Natural killer cell (primary cell): ENCODE measurements around the gene SFTPB. TPM values are rescaled to one million over a fixed set of nuclear protein-coding genes. Genes with fewer than 3 reads are reported as not detected.

Experiments
- ATAC-seq, 3 donors: fragments of 150-1000 bp in 2 of 3; fragments of 200-7000 bp in 1 of 3; cut with Tn5 transposase; 1 replicate in 1 of 3; 2 replicates in 2 of 3; pipeline ENCODE4 v1.10.0; 2021; ENCODE audit warnings: mild to moderate bottlenecking in 2 of 3, moderate library complexity in 2 of 3
- DNase-seq, 2 donors: peaks; one replicate each; pipeline versions ENCODE4 v3.0.0 to v3.0.0-alpha.2; 2013 to 2021; ENCODE audit warnings: mixed read lengths in 1 of 2
- H3K27ac ChIP-seq: one replicate; pipeline ENCODE4 v1.5.1; 2013; ENCODE audit warnings: mild to moderate bottlenecking, low read length
- H3K27me3 ChIP-seq: one replicate; pipeline ENCODE4 v1.6.1; 2013; ENCODE audit warnings: low read length; ENCODE audit not compliant: control insufficient read depth, insufficient read depth
- H3K36me3 ChIP-seq: one replicate; pipeline ENCODE4 v1.6.1; 2013; ENCODE audit warnings: low read length; ENCODE audit not compliant: control insufficient read depth, insufficient read depth
- H3K4me1 ChIP-seq: one replicate; pipeline ENCODE4 v1.6.1; 2013; ENCODE audit warnings: low read length; ENCODE audit not compliant: control insufficient read depth, insufficient read depth
- H3K4me3 ChIP-seq: one replicate; pipeline ENCODE4 v1.5.1; 2013; ENCODE audit warnings: low read length
- H3K9me3 ChIP-seq: one replicate; pipeline ENCODE4 v1.6.1; 2013; ENCODE audit warnings: low read length; ENCODE audit not compliant: control insufficient read depth, insufficient read depth
- H3K27ac Mint-ChIP-seq, 2 donors: one replicate each; pipeline ENCODE4 v1.8.0; 2022; ENCODE audit warnings: mild to moderate bottlenecking in 2 of 2, mixed read lengths in 2 of 2, moderate library complexity in 1 of 2
- H3K27me3 Mint-ChIP-seq, 2 donors: one replicate each; pipeline ENCODE4 v1.8.0; 2022; ENCODE audit warnings: low read depth in 2 of 2, mixed read lengths in 2 of 2
- H3K36me3 Mint-ChIP-seq: one replicate; pipeline ENCODE4 v1.8.0; 2022; ENCODE audit warnings: mixed read lengths
- H3K4me1 Mint-ChIP-seq, 2 donors: one replicate each; pipeline ENCODE4 v1.8.0; 2022; ENCODE audit warnings: mixed read lengths in 2 of 2
- H3K4me3 Mint-ChIP-seq: one replicate; pipeline ENCODE4 v1.8.0; 2022; ENCODE audit warnings: mild to moderate bottlenecking, moderate library complexity, mixed read lengths
- H3K9me3 Mint-ChIP-seq, 2 donors: one replicate each; pipeline ENCODE4 v1.8.0; 2022; ENCODE audit warnings: mixed read lengths in 2 of 2
- WGBS: methylation state at CpG from one replicate; pipeline ENCODE4 v1.1.7; 2013; ENCODE audit warnings: missing lambda C conversion rate; ENCODE audit not compliant: insufficient coverage; 5-methylcytosine and 5-hydroxymethylcytosine counted together
- intact Hi-C: fragments of 100-400 bp; cut with micrococcal nuclease; formaldehyde crosslinking; loops from one replicate; pipeline ENCODE4 v1.14.2; 2022
- total RNA-seq, 4 donors: library from RNA; stranded (reverse); fragments of 120-200 nt in 1 of 4; gene quantifications; one replicate each; pipeline versions ENCODE4 v1.2.3 to v1.2.4, GENCODE V29; 2013 to 2022
- TF ChIP-seq, protein P1 (sequence below): fragments of 200-600 bp; IDR thresholded peaks from one replicate; pipeline ENCODE4 v1.8.0; 2022; ENCODE audit warnings: antibody characterized with exemption

The SFTPB gene
- total RNA-seq, 3 donors from 2014 or later (not counting 1 experiment from before 2014, with no cell fraction given): not detected

DNA sequence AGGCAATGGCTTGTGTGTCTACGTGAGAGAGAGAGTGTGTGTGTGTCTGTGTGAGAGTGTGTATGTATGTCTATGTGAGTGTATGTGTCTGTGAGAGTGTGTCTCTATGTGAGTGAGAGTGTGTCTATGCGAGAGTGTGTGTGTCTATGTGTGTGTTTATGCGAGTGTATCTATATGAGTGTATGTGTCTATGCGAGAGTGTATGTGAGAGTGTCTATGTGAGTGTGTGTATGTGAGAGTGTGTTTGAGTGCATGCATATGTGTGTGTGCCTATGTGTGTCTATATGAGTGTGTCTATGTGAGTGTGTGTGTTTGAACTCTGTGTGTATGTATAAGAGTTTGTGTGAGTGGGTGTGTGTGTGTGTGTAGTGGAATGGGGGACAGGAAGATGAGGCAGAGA lies 16.4 kb upstream of the SFTPB start:
- intact Hi-C loops: no loop called here
- Histone ChIP-seq H3K4me1 (peaks cover 66% of the 10 kb centered on the region), H3K9me3 (no peaks in the 10 kb centered on the region), H3K27ac (peak overlapping the region; percentile 69), H3K36me3 (no peaks in the 10 kb centered on the region), H3K27me3 (no peaks in the 10 kb centered on the region), H3K4me3 (peak overlapping the region; percentile 14)
- Mint-ChIP-seq H3K36me3 (no peaks in the 10 kb centered on the region), H3K9me3 (no peaks in the 10 kb centered on the region), H3K4me3 (no peak overlapping the region), H3K27ac (no peak overlapping the region), H3K4me1 (peaks cover 19 to 27% of the 10 kb centered on the region in 2 donors), H3K27me3 (no peaks in the 10 kb centered on the region)
- peak in 2 of 3 donors; percentile 38 to 47 for ATAC-seq
- DNase-seq: no peak
- WGBS: 61% methylated on average over 4 of the region's 4 CpGs
- TF ChIP-seq, protein P1, sequence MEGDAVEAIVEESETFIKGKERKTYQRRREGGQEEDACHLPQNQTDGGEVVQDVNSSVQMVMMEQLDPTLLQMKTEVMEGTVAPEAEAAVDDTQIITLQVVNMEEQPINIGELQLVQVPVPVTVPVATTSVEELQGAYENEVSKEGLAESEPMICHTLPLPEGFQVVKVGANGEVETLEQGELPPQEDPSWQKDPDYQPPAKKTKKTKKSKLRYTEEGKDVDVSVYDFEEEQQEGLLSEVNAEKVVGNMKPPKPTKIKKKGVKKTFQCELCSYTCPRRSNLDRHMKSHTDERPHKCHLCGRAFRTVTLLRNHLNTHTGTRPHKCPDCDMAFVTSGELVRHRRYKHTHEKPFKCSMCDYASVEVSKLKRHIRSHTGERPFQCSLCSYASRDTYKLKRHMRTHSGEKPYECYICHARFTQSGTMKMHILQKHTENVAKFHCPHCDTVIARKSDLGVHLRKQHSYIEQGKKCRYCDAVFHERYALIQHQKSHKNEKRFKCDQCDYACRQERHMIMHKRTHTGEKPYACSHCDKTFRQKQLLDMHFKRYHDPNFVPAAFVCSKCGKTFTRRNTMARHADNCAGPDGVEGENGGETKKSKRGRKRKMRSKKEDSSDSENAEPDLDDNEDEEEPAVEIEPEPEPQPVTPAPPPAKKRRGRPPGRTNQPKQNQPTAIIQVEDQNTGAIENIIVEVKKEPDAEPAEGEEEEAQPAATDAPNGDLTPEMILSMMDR: no peak

GRCh38 chr2:85682378-85682777 lies 14.4 kb upstream of the SFTPB start:
- Mint-ChIP-seq H3K27ac (peak overlapping the region in 1 of 2 donors; percentile 94), H3K27me3 (peaks cover 0 to 4% of the 10 kb centered on the region in 2 donors), H3K4me3 (peak overlapping the region; percentile 4), H3K9me3 (no peaks in the 10 kb centered on the region), H3K36me3 (no peaks in the 10 kb centered on the region), H3K4me1 (peaks cover 24 to 27% of the 10 kb centered on the region in 2 donors)
- ATAC-seq (no peak), DNase-seq (no peak)
- H3K27ac ChIP-seq: no peak overlapping the region
- TF ChIP-seq, protein P1: no peak
- H3K4me3 ChIP-seq: no peak overlapping the region
- no peaks in the 10 kb centered on the region for H3K36me3 ChIP-seq
- H3K27me3 ChIP-seq: no peaks in the 10 kb centered on the region
- peaks cover 71% of the 10 kb centered on the region for H3K4me1 ChIP-seq
- intact Hi-C loops: no loop called here
- WGBS: over 99% methylated on average over 5 of the region's 5 CpGs
- no peaks in the 10 kb centered on the region for H3K9me3 ChIP-seq

DNA sequence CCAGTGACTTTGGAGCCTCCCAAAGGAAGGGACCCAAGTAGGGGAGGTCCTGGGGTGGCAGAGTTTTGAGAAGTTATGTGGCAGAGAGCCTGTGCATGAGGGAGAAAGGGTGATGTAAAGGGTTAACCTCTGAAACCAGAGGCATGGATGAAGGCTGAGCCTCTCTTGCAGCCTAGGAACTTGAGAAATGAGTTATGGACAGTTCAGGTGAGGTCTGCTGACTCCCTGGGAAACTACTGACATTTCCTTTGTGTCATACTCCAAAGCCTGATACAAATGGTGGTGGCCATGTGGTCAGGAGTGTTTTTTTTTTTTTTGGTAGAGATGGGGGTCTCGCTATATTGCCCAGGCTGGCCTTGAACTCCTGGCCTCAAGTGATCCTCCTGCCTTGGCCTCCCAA lies 13.8 kb upstream of the SFTPB start:
- no peaks in the 10 kb centered on the region for H3K27me3 ChIP-seq
- ATAC-seq (no peak), DNase-seq (no peak)
- intact Hi-C loops: loop anchor here (2.0 kb wide), 1 partner anchor 13 kb away; the partner anchor contains the start of gene GNLY
- peak overlapping the region; percentile 79 for H3K4me3 Mint-ChIP-seq
- 83% methylated on average over 1 of the region's 1 CpG for WGBS
- no peaks in the 10 kb centered on the region for H3K9me3 Mint-ChIP-seq
- H3K27ac Mint-ChIP-seq: peak overlapping the region; percentile 87 to 94
- H3K9me3 ChIP-seq: no peaks in the 10 kb centered on the region
- H3K27ac ChIP-seq: peak overlapping the region; percentile 47
- no peaks in the 10 kb centered on the region for H3K36me3 Mint-ChIP-seq
- H3K4me1 ChIP-seq: peaks cover 71% of the 10 kb centered on the region
- H3K36me3 ChIP-seq: no peaks in the 10 kb centered on the region
- H3K4me1 Mint-ChIP-seq: peaks cover 24 to 27% of the 10 kb centered on the region in 2 donors
- H3K27me3 Mint-ChIP-seq: peaks cover 0 to 4% of the 10 kb centered on the region in 2 donors
- peak overlapping the region; percentile 20 for H3K4me3 ChIP-seq
- TF ChIP-seq, protein P1: no peak

DNA sequence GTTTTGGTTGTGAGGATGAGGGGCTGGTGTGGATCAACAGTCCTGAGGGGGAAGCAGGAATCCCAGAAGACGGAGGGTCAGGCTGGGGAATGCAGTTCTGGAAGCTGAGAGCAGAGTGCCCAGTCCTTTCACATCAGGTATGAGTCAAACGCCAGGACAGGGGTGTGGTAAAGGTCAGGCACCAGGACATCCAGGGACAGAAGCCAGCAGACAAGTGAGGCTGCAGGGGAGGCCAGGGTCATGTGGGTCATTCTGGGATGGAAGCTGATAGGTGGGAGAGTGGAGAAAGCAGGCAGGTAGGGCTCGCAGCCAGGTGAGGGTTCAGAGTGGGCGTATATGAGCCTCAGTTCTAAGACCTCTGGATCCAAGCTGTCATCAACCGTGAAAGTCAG lies 13.4 kb upstream of the SFTPB start:
- H3K27ac Mint-ChIP-seq: peak overlapping the region; percentile 87 to 94
- H3K27me3 Mint-ChIP-seq: peaks cover 0 to 4% of the 10 kb centered on the region in 2 donors
- WGBS: 80% methylated on average over 5 of the region's 5 CpGs
- TF ChIP-seq, protein P1: no peak
- no peaks in the 10 kb centered on the region for H3K27me3 ChIP-seq
- peaks cover 24 to 27% of the 10 kb centered on the region in 2 donors for H3K4me1 Mint-ChIP-seq
- no peak for DNase-seq
- H3K36me3 ChIP-seq: no peaks in the 10 kb centered on the region
- peak overlapping the region; percentile 20 for H3K4me3 ChIP-seq
- intact Hi-C loops: loop anchor here (2.0 kb wide), 1 partner anchor 13 kb away; the partner anchor contains the start of gene GNLY
- no peaks in the 10 kb centered on the region for H3K9me3 ChIP-seq
- peak overlapping the region; percentile 47 for H3K27ac ChIP-seq
- ATAC-seq: no peak
- no peaks in the 10 kb centered on the region for H3K36me3 Mint-ChIP-seq
- no peaks in the 10 kb centered on the region for H3K9me3 Mint-ChIP-seq
- peak overlapping the region; percentile 79 for H3K4me3 Mint-ChIP-seq
- peaks cover 71% of the 10 kb centered on the region for H3K4me1 ChIP-seq
